GM23338 (cell line): ENCODE results near the gene MTIF3. TPM values are rescaled to one million over a fixed set of nuclear protein-coding genes. Genes with fewer than 3 reads are reported as not detected.

Experiments
- ATAC-seq: fragments of 200-7000 bp; cut with Tn5 transposase; 3 replicates; pipeline ENCODE4 v1.9.1; 2020
- DNase-seq: peaks from one replicate; pipeline ENCODE4 v3.0.0-alpha.2; 2015; ENCODE audit warnings: low spot score
- H2AFZ ChIP-seq: fragments of 200-600 bp; sonication (generic); 2 replicates; pipeline ENCODE4 v1.8.0; 2016; ENCODE audit warnings: antibody characterized with exemption, mild to moderate bottlenecking, moderate library complexity
- H3F3A ChIP-seq: fragments of 200-600 bp; sonication (generic); replicated peaks from 2 replicates; pipeline ENCODE4 v1.8.0; 2017; ENCODE audit warnings: antibody characterized with exemption, mixed run types, low read depth
- H3K27ac ChIP-seq: fragments of 200-600 bp; sonication (generic); 2 replicates; pipeline ENCODE4 v1.6.1; 2016; ENCODE audit warnings: low read depth
- H3K27me3 ChIP-seq: fragments of 200-600 bp; sonication (generic); 2 replicates; pipeline ENCODE4 v1.8.0; 2016; ENCODE audit warnings: mild to moderate bottlenecking, mixed run types, moderate library complexity; ENCODE audit not compliant: insufficient read depth
- H3K36me3 ChIP-seq: fragments of 200-600 bp; sonication (generic); 2 replicates; pipeline ENCODE4 v1.8.0; 2016; ENCODE audit warnings: mild to moderate bottlenecking; ENCODE audit not compliant: insufficient read depth
- H3K4me1 ChIP-seq: fragments of 200-600 bp; sonication (generic); 2 replicates; pipeline ENCODE4 v1.8.0; 2016; ENCODE audit warnings: mild to moderate bottlenecking, moderate library complexity; ENCODE audit not compliant: insufficient read depth
- H3K4me2 ChIP-seq: fragments of 200-600 bp; sonication (generic); 2 replicates; pipeline ENCODE4 v1.7.1; 2017; ENCODE audit warnings: mixed run types
- H3K4me3 ChIP-seq: fragments of 200-600 bp; sonication (generic); 2 replicates; pipeline ENCODE4 v1.6.1; 2016; ENCODE audit warnings: mixed run types
- H3K79me2 ChIP-seq: fragments of 200-600 bp; sonication (generic); replicated peaks from 2 replicates; pipeline ENCODE4 v1.8.0; 2017; ENCODE audit warnings: mild to moderate bottlenecking; ENCODE audit not compliant: insufficient read depth
- H3K9me2 ChIP-seq: fragments of 200-600 bp; sonication (generic); 2 replicates; pipeline ENCODE4 v1.8.0; 2017; ENCODE audit not compliant: insufficient read depth
- H4K20me1 ChIP-seq: fragments of 200-600 bp; sonication (generic); replicated peaks from 2 replicates; pipeline ENCODE4 v1.8.0; 2017; ENCODE audit warnings: mild to moderate bottlenecking; ENCODE audit not compliant: insufficient read depth
- H3K27ac Mint-ChIP-seq: 2 replicates; pipeline ENCODE4 v1.8.0; 2020; ENCODE audit warnings: inconsistent platforms, mild to moderate bottlenecking, moderate library complexity, mixed read lengths
- H3K27me3 Mint-ChIP-seq: 3 replicates; pipeline ENCODE4 v1.8.0; 2022; ENCODE audit warnings: low read depth, mild to moderate bottlenecking, moderate library complexity, mixed read lengths, inconsistent platforms; ENCODE audit not compliant: insufficient read depth, poor library complexity
- H3K36me3 Mint-ChIP-seq: 3 replicates; pipeline ENCODE4 v1.8.0; 2021; ENCODE audit warnings: low read depth, mild to moderate bottlenecking, inconsistent platforms, moderate library complexity, mixed read lengths
- H3K4me1 Mint-ChIP-seq: 3 replicates; pipeline ENCODE4 v1.8.0; 2020; ENCODE audit warnings: mild to moderate bottlenecking, inconsistent platforms, mixed read lengths
- H3K4me3 Mint-ChIP-seq: 3 replicates; pipeline ENCODE4 v1.8.0; 2021; ENCODE audit warnings: moderate library complexity, mild to moderate bottlenecking, inconsistent platforms, mixed read lengths
- H3K9me3 Mint-ChIP-seq: 3 replicates; pipeline ENCODE4 v1.8.0; 2020; ENCODE audit warnings: moderate library complexity, mild to moderate bottlenecking, inconsistent platforms, mixed read lengths
- CREB1 ChIP-seq: fragments of 250-450 bp; sonication (Bioruptor Pico); IDR thresholded peaks from 2 replicates; pipeline ENCODE4 v1.5.0; 2020; ENCODE audit warnings: low read depth, mild to moderate bottlenecking, moderate library complexity
- EZH2 ChIP-seq: fragments of 200-600 bp; sonication (generic); IDR thresholded peaks from one replicate; pipeline ENCODE4 v1.8.0; 2017; ENCODE audit warnings: antibody characterized with exemption, mild to moderate bottlenecking, low read depth; ENCODE audit not compliant: unreplicated experiment
- EZH2phosphoT487 ChIP-seq: fragments of 200-600 bp; sonication (generic); IDR thresholded peaks from one replicate; pipeline ENCODE4 v1.8.1; 2018; ENCODE audit warnings: antibody characterized with exemption; ENCODE audit not compliant: unreplicated experiment
- JUNB ChIP-seq: IDR thresholded peaks from one replicate; pipeline ENCODE4 v1.6.1; 2016; ENCODE audit warnings: antibody characterized with exemption; ENCODE audit not compliant: unreplicated experiment
- NANOG ChIP-seq: IDR thresholded peaks from 2 replicates; pipeline ENCODE4 v1.6.1; 2016; ENCODE audit warnings: antibody characterized with exemption, borderline replicate concordance
- POLR2AphosphoS5 ChIP-seq: IDR thresholded peaks from 2 replicates; pipeline ENCODE4 v1.6.1; 2016; ENCODE audit warnings: antibody characterized with exemption, low read depth
- STAT1 ChIP-seq: IDR thresholded peaks from one replicate; pipeline ENCODE4 v1.6.1; 2016; ENCODE audit warnings: antibody characterized with exemption; ENCODE audit not compliant: unreplicated experiment
- ZNF114 ChIP-seq: fragments of 250-450 bp; sonication (Bioruptor Pico); IDR thresholded peaks from 2 replicates; pipeline ENCODE4 v1.5.0; 2020; ENCODE audit warnings: mild to moderate bottlenecking, moderate library complexity
- ZNF331 ChIP-seq: fragments of 250-450 bp; sonication (Bioruptor Pico); IDR thresholded peaks from 2 replicates; pipeline ENCODE4 v1.5.0; 2020; ENCODE audit warnings: low read depth, mild to moderate bottlenecking, moderate library complexity
- polyA plus RNA-seq: library from polyadenylated mRNA; unstranded; fragments of >200 nt; fragmentation: Nextera tagmentation; extraction: Ambion mirVana; gene quantifications from 2 replicates; pipeline ENCODE4 v1.2.1, GENCODE V29; 2016
- total RNA-seq: library from RNA; depleted of rRNA; stranded (reverse); fragments of >200 nt; shearing (Covaris generic); gene quantifications from 2 replicates; pipeline ENCODE4 v1.2.3, GENCODE V29; 2014
- TF ChIP-seq, protein P1 (sequence below): IDR thresholded peaks from one replicate; pipeline ENCODE4 v1.6.1; 2018; ENCODE audit warnings: antibody characterized with exemption; ENCODE audit not compliant: unreplicated experiment
- TF ChIP-seq, protein P2 (sequence below), 2 experiments: fragments of 200-600 bp in 1 of 2; sonication (generic) in 1 of 2; conservative IDR thresholded peaks; 2 replicates each; pipeline versions ENCODE4 v1.5.1 to v1.6.1; 2016 to 2017; ENCODE audit warnings: antibody characterized with exemption in 2 of 2, low read depth in 2 of 2, mild to moderate bottlenecking in 2 of 2, moderate library complexity in 1 of 2
- TF ChIP-seq, protein P3 (sequence below): fragments of 250-450 bp; sonication (Bioruptor Pico); IDR thresholded peaks from 2 replicates; pipeline ENCODE4 v1.5.0; 2020; ENCODE audit warnings: mild to moderate bottlenecking, moderate library complexity
- TF ChIP-seq, protein P4 (sequence below): IDR thresholded peaks from 2 replicates; pipeline ENCODE4 v1.6.1; 2016; ENCODE audit warnings: antibody characterized with exemption

Gene MTIF3
- total and polyA plus RNA-seq, 2 experiments from 2014 or later = 33.0 to 152 TPM

DNA sequence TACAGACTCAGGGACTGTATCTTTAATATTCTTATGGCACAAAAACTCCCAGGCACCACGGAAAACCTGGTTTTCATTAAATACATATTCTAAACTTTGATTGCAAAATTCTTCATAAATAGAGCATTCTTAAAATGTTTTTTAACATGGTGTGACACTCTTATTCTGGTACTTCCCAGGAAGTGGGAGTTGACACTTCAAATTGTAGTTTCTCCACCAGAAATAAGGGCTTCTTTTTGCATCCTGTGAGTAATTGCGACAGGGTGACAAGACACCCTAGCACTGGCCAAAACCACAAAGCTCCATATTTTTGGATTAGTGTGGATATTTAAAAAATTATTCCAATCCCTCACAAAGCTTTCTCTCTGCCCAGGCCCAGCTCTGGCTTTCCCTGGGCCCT lies 43.6 kb upstream of the MTIF3 start:
- H3K4me3 Mint-ChIP-seq = no peak overlapping the region
- no peaks in the 10 kb centered on the region for H3K9me3 Mint-ChIP-seq
- Histone ChIP-seq H3K27me3 (no peaks in the 10 kb centered on the region), H3K4me3 (no peak overlapping the region), H3K79me2 (no peaks in the 10 kb centered on the region), H3K9me2 (no peaks in the 10 kb centered on the region), H3F3A (no peaks in the 10 kb centered on the region), H4K20me1 (no peaks in the 10 kb centered on the region), H3K36me3 (no peaks in the 10 kb centered on the region), H3K4me1 (peaks cover 11% of the 10 kb centered on the region), H3K27ac (no peak overlapping the region), H2AFZ (no peak overlapping the region), H3K4me2 (no peak overlapping the region)
- ATAC-seq (no peak), DNase-seq (no peak)
- H3K4me1 Mint-ChIP-seq = peaks cover 19% of the 10 kb centered on the region
- TF ChIP-seq NANOG (no peak), ZNF114 (no peak), POLR2AphosphoS5 (no peak), ZNF331 (no peak), CREB1 (no peak), JUNB (no peak), STAT1 (no peak), EZH2phosphoT487 (no peak), EZH2 (no peak)
- TF ChIP-seq, protein P1, sequence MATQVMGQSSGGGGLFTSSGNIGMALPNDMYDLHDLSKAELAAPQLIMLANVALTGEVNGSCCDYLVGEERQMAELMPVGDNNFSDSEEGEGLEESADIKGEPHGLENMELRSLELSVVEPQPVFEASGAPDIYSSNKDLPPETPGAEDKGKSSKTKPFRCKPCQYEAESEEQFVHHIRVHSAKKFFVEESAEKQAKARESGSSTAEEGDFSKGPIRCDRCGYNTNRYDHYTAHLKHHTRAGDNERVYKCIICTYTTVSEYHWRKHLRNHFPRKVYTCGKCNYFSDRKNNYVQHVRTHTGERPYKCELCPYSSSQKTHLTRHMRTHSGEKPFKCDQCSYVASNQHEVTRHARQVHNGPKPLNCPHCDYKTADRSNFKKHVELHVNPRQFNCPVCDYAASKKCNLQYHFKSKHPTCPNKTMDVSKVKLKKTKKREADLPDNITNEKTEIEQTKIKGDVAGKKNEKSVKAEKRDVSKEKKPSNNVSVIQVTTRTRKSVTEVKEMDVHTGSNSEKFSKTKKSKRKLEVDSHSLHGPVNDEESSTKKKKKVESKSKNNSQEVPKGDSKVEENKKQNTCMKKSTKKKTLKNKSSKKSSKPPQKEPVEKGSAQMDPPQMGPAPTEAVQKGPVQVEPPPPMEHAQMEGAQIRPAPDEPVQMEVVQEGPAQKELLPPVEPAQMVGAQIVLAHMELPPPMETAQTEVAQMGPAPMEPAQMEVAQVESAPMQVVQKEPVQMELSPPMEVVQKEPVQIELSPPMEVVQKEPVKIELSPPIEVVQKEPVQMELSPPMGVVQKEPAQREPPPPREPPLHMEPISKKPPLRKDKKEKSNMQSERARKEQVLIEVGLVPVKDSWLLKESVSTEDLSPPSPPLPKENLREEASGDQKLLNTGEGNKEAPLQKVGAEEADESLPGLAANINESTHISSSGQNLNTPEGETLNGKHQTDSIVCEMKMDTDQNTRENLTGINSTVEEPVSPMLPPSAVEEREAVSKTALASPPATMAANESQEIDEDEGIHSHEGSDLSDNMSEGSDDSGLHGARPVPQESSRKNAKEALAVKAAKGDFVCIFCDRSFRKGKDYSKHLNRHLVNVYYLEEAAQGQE = no peak
- TF ChIP-seq, protein P2, sequence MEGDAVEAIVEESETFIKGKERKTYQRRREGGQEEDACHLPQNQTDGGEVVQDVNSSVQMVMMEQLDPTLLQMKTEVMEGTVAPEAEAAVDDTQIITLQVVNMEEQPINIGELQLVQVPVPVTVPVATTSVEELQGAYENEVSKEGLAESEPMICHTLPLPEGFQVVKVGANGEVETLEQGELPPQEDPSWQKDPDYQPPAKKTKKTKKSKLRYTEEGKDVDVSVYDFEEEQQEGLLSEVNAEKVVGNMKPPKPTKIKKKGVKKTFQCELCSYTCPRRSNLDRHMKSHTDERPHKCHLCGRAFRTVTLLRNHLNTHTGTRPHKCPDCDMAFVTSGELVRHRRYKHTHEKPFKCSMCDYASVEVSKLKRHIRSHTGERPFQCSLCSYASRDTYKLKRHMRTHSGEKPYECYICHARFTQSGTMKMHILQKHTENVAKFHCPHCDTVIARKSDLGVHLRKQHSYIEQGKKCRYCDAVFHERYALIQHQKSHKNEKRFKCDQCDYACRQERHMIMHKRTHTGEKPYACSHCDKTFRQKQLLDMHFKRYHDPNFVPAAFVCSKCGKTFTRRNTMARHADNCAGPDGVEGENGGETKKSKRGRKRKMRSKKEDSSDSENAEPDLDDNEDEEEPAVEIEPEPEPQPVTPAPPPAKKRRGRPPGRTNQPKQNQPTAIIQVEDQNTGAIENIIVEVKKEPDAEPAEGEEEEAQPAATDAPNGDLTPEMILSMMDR (conservative IDR thresholded peaks at IDR 0.05; ENCODE audit: low read depth in 2 of 2) = no peak
- TF ChIP-seq, protein P3, sequence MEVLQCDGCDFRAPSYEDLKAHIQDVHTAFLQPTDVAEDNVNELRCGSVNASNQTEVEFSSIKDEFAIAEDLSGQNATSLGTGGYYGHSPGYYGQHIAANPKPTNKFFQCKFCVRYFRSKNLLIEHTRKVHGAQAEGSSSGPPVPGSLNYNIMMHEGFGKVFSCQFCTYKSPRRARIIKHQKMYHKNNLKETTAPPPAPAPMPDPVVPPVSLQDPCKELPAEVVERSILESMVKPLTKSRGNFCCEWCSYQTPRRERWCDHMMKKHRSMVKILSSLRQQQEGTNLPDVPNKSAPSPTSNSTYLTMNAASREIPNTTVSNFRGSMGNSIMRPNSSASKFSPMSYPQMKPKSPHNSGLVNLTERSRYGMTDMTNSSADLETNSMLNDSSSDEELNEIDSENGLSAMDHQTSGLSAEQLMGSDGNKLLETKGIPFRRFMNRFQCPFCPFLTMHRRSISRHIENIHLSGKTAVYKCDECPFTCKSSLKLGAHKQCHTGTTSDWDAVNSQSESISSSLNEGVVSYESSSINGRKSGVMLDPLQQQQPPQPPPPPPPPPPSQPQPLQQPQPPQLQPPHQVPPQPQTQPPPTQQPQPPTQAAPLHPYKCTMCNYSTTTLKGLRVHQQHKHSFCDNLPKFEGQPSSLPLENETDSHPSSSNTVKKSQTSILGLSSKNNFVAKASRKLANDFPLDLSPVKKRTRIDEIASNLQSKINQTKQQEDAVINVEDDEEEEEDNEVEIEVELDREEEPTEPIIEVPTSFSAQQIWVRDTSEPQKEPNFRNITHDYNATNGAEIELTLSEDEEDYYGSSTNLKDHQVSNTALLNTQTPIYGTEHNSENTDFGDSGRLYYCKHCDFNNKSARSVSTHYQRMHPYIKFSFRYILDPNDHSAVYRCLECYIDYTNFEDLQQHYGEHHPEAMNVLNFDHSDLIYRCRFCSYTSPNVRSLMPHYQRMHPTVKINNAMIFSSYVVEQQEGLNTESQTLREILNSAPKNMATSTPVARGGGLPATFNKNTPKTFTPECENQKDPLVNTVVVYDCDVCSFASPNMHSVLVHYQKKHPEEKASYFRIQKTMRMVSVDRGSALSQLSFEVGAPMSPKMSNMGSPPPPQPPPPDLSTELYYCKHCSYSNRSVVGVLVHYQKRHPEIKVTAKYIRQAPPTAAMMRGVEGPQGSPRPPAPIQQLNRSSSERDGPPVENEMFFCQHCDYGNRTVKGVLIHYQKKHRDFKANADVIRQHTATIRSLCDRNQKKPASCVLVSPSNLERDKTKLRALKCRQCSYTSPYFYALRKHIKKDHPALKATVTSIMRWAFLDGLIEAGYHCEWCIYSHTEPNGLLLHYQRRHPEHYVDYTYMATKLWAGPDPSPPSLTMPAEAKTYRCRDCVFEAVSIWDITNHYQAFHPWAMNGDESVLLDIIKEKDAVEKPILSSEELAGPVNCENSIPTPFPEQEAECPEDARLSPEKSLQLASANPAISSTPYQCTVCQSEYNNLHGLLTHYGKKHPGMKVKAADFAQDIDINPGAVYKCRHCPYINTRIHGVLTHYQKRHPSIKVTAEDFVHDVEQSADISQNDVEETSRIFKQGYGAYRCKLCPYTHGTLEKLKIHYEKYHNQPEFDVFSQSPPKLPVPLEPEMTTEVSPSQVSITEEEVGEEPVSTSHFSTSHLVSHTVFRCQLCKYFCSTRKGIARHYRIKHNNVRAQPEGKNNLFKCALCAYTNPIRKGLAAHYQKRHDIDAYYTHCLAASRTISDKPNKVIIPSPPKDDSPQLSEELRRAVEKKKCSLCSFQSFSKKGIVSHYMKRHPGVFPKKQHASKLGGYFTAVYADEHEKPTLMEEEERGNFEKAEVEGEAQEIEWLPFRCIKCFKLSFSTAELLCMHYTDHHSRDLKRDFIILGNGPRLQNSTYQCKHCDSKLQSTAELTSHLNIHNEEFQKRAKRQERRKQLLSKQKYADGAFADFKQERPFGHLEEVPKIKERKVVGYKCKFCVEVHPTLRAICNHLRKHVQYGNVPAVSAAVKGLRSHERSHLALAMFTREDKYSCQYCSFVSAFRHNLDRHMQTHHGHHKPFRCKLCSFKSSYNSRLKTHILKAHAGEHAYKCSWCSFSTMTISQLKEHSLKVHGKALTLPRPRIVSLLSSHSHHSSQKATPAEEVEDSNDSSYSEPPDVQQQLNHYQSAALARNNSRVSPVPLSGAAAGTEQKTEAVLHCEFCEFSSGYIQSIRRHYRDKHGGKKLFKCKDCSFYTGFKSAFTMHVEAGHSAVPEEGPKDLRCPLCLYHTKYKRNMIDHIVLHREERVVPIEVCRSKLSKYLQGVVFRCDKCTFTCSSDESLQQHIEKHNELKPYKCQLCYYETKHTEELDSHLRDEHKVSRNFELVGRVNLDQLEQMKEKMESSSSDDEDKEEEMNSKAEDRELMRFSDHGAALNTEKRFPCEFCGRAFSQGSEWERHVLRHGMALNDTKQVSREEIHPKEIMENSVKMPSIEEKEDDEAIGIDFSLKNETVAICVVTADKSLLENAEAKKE (CRISPR knock-in tag) = no peak
- TF ChIP-seq, protein P4, sequence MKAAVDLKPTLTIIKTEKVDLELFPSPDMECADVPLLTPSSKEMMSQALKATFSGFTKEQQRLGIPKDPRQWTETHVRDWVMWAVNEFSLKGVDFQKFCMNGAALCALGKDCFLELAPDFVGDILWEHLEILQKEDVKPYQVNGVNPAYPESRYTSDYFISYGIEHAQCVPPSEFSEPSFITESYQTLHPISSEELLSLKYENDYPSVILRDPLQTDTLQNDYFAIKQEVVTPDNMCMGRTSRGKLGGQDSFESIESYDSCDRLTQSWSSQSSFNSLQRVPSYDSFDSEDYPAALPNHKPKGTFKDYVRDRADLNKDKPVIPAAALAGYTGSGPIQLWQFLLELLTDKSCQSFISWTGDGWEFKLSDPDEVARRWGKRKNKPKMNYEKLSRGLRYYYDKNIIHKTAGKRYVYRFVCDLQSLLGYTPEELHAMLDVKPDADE = no peak
- H3K36me3 Mint-ChIP-seq = no peaks in the 10 kb centered on the region
- H3K27me3 Mint-ChIP-seq = peaks cover 4% of the 10 kb centered on the region
- no peak overlapping the region for H3K27ac Mint-ChIP-seq
